Loucy (cell line): ENCODE data around the gene HK1.

Experiments used
- CTCF ChIP-seq: fragments of 200-600 bp; sonication (generic); conservative IDR thresholded peaks from 2 replicates; pipeline ENCODE4 v1.5.1; 2014; ENCODE audit warnings: mild to moderate bottlenecking, antibody characterized with exemption, low read length
- EZH2phosphoT487 ChIP-seq: fragments of 200-600 bp; IDR thresholded peaks from 2 replicates; pipeline ENCODE4 v1.6.1; 2018; ENCODE audit warnings: antibody characterized with exemption, mild to moderate bottlenecking, moderate library complexity, borderline replicate concordance

DNA sequence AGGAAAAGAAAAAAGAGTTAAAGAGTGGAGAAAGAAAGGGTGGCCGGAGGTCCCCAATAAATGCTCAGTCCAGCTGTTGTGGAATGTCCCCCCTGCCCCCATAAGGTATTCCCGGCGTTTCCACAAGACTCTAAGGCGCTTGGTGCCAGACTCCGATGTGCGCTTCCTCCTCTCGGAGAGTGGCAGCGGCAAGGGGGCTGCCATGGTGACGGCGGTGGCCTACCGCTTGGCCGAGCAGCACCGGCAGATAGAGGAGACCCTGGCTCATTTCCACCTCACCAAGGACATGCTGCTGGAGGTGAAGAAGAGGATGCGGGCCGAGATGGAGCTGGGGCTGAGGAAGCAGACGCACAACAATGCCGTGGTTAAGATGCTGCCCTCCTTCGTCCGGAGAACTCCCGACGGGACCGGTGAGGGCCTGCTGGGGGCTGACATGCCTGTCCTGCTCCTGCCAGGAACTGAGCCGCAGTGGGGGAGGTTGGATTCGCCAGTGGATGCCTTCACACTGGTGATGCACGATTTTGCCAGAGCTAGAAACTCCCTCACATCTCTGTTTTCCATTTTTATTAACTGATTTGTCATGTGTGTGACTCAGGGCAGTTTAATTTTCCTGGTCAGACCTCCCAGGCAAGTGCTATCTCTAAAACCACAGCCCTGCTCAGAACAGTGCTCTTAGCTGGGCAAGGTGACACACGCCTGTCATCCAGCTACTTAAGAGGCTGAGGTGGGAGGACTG, 104.3 kb downstream of the HK1 start:
- no peak for TF ChIP-seq CTCF
- no peak for TF ChIP-seq EZH2phosphoT487
